Stimulated activated naive CD8-positive, alpha-beta T cell treated with anti-CD3 and anti-CD28 coated beads, Interleukin-15, Interleukin-2, amounts not matched to agents 100 ng/mL and 50 ng/mL, for 24 hours (primary cell): ENCODE data around the gene CFAP45.
"Not testable (repeated sequence)": the region's sequence is repeated elsewhere in the genome, so short reads cannot be mapped to it uniquely, and the experiment has no call there.

Source experiments
- H3K27ac Mint-ChIP-seq: one replicate; pipeline ENCODE4 v1.8.0; 2021; ENCODE audit warnings: mild to moderate bottlenecking, mixed read lengths
- H3K27me3 Mint-ChIP-seq: one replicate; pipeline ENCODE4 v1.8.0; 2021; ENCODE audit warnings: mixed read lengths
- H3K36me3 Mint-ChIP-seq: one replicate; pipeline ENCODE4 v1.8.0; 2021; ENCODE audit warnings: low read depth, mixed read lengths
- H3K4me1 Mint-ChIP-seq: one replicate; pipeline ENCODE4 v1.8.0; 2021; ENCODE audit warnings: low read depth, mixed read lengths
- H3K4me3 Mint-ChIP-seq: one replicate; pipeline ENCODE4 v1.8.0; 2021; ENCODE audit warnings: mild to moderate bottlenecking, mixed read lengths
- H3K9me3 Mint-ChIP-seq: one replicate; pipeline ENCODE4 v1.8.0; 2021; ENCODE audit warnings: mixed read lengths

The CFAP45 gene

DNA sequence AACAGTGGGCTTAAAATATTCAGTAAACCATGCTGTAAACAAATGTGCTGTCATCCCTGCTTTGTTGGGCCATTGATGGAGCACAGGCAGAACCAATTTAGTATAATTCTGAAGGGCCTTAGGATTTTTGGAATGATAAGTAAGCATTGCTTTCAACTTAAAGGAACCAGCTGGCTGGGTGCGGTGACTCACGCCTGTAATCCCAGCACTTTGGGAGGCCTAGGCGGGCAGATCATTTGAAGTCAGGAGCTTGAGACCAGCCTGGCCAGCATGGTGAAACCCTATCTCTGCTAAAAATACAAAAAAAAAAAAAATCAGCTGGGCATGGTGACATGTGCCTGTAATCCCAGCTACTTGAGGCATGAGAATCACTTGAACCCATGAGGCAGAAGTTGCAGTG lies 4.1 kb upstream of the CFAP45 start:
- not testable (repeated sequence) for H3K4me1 Mint-ChIP-seq, H3K27me3 Mint-ChIP-seq, H3K4me3 Mint-ChIP-seq, H3K27ac Mint-ChIP-seq, H3K9me3 Mint-ChIP-seq, H3K36me3 Mint-ChIP-seq

DNA sequence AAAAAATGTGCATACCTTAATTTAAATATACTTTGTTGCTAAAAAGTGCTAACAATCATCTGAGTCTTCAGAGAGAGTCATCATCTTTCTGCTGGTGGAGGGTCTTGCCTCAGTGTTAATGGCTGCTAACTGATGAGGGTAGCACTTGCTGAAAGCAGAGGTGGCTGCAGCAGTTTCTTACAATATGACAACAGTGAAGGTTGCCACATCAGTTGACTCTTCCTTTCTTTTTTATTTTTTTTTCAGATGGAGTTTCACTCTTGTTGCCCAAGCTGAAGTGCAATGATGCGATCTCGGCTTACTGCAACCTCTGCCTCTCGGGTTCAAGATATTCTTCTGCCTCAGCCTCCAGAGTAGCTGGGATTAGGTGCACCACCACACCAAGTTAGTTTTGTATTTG lies 2.6 kb upstream of the CFAP45 start:
- Mint-ChIP-seq H3K9me3 (no peaks in the 10 kb centered on the region), H3K36me3 (no peaks in the 10 kb centered on the region), H3K4me1 (no peaks in the 10 kb centered on the region), H3K27ac (no peak overlapping the region), H3K27me3 (no peaks in the 10 kb centered on the region), H3K4me3 (no peak overlapping the region)

DNA sequence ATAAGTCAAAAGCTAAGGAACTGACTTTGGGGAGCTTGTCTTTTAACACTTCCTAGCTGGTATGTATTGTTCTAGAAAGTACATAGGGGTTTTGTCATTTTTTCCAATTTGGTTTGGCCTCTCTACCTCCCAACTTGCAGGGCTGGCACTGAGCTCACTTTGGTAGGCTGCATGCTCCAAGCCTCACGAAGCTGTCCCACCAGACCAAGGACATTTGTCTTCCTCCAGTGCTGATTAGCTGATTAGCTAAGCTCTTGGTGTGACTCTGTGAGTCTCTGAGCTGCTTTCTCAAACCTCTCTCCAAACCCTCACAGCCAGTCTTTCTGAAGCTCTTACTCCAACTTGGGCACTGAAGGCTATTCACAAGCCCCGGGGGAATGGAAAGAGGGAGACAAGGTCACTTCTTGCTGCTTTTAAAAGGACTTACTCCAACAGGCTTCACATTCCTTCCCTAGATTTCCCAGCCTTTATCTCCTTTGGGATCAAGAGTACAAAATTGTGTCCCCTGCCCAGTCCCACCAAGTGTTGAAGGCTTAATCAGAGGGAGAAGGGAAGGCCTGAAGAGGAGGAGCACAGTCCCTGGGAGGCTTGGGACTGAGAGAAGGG lies 893 bp upstream of the CFAP45 start:
- H3K4me1 Mint-ChIP-seq = peaks cover 5% of the 10 kb centered on the region
- no peaks in the 10 kb centered on the region for H3K36me3 Mint-ChIP-seq
- no peak overlapping the region for H3K27ac Mint-ChIP-seq
- no peak overlapping the region for H3K4me3 Mint-ChIP-seq
- H3K27me3 Mint-ChIP-seq = no peaks in the 10 kb centered on the region
- no peaks in the 10 kb centered on the region for H3K9me3 Mint-ChIP-seq

DNA sequence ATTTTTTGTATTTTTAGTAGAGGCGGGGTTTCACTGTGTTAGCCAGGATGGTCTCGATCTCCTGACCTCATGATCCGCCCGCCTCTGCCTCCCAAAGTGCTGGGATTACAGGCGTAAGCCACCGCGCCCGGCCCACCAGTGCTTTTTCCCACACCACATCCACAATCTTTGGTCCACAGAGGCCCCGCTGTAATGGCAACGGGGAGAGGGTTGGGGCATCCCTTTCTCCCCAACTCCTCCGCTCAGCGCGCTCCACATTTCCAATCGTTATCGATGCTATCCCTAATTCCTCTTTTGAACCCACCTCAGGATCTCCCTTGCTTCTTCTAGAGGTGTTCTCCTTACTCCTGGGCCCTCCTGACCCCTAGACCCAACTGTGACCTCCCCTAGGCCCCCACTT lies 331 bp downstream of the CFAP45 start:
- not testable (repeated sequence) for H3K27ac Mint-ChIP-seq, H3K4me1 Mint-ChIP-seq, H3K36me3 Mint-ChIP-seq, H3K4me3 Mint-ChIP-seq, H3K27me3 Mint-ChIP-seq, H3K9me3 Mint-ChIP-seq

DNA sequence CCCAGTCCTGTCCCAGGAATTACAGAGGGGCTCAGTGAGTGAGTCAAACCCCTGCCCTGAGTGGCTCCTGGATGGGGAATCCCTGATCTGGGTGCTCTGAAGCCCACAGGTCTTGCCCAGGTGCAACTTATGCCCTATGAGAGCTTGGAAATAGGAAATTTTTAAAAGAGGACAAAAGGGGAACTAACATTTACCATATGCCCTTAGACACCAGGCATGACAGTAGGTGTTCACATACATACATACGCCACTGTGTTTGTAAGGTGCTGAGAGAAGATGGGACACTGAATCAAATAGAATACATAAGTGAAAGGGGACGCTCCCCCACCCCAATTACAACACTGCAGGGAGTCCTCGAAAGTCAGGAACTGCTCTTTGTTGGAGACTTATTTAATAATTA lies 1.4 kb downstream of the CFAP45 start:
- Mint-ChIP-seq H3K27ac (no peak overlapping the region), H3K36me3 (no peaks in the 10 kb centered on the region), H3K27me3 (no peaks in the 10 kb centered on the region), H3K4me3 (no peak overlapping the region), H3K4me1 (peaks cover 5% of the 10 kb centered on the region), H3K9me3 (no peaks in the 10 kb centered on the region)

DNA sequence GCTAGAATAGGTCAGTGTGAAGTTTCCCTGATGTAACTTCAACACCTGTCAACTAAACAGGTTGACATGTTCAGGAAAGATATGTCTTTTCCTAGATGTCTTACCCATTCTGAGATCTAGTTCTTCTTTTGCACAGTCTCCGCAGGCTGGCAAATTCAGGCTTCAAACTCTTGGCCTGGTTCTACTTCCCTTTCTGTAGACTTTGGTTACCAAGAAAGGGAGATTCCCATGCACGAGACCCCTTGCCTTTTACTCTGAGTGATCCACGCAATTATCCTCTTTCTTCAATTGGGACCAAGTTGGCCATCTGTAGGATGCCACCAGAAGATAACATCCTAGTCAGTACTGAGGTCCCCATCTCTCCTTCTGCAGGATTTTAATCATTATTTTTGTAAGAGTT lies 2.0 kb downstream of the CFAP45 start:
- Mint-ChIP-seq H3K27me3 (no peaks in the 10 kb centered on the region), H3K36me3 (no peaks in the 10 kb centered on the region), H3K4me3 (no peak overlapping the region), H3K9me3 (no peaks in the 10 kb centered on the region), H3K4me1 (peaks cover 5% of the 10 kb centered on the region), H3K27ac (no peak overlapping the region)

DNA sequence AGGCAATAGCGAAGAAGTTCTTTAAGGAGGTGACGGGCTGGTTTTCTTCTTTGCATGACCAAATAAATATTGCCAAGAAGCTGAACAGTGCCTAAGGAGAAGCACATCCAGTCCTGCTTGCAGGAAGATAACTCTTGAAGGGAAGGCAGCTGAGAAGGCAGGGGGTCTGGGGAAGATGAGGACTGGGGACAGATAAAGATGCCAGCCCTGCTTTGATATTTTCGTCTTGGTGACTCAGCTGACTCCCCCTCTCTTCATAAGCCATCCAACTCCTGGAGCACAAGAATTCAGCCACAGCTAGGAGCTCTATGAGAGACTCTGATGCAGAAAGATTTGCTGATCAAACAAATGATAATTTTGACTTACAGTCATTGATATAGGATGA lies 3.4 kb downstream of the CFAP45 start:
- peaks cover 7% of the 10 kb centered on the region for H3K4me1 Mint-ChIP-seq
- H3K36me3 Mint-ChIP-seq = no peaks in the 10 kb centered on the region
- H3K9me3 Mint-ChIP-seq = no peaks in the 10 kb centered on the region
- H3K4me3 Mint-ChIP-seq = no peak overlapping the region
- no peak overlapping the region for H3K27ac Mint-ChIP-seq
- H3K27me3 Mint-ChIP-seq = no peaks in the 10 kb centered on the region

DNA sequence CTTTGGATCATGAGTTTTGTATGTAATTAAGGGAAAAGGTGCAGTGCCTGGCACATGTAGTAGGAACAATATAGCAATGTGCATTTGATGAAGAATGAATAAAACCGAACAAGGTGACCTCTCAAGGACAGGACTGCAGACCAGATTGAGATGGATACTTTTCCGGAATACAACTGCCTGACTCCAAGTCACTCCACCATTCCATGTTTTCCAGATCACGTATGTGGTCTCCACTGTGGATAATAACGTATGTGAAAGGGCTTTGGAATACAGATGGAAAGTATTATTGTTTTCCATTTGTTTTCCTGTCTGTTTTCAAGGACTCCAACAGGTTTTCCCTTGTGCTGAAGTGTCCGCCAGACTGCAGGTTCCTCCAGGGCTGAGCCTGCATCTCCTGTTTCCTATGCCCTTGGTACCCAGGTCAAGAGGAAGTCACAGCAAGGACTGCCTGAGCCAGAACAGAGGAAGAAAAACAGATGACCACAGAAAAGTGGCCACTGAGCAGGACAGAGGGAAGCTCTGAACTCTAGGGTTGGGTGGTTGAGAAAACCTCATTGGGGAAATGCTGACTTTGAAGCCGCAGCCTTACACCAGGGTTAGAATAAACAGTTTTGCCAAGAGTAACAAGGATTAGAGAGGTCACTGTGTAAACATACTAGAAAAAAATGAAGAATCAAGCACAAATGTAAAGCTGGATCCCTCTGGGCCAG lies 4.0 kb downstream of the CFAP45 start:
- H3K9me3 Mint-ChIP-seq = no peaks in the 10 kb centered on the region
- H3K4me1 Mint-ChIP-seq = peaks cover 11% of the 10 kb centered on the region
- no peaks in the 10 kb centered on the region for H3K36me3 Mint-ChIP-seq
- H3K4me3 Mint-ChIP-seq = no peak overlapping the region
- no peaks in the 10 kb centered on the region for H3K27me3 Mint-ChIP-seq
- H3K27ac Mint-ChIP-seq = no peak overlapping the region

DNA sequence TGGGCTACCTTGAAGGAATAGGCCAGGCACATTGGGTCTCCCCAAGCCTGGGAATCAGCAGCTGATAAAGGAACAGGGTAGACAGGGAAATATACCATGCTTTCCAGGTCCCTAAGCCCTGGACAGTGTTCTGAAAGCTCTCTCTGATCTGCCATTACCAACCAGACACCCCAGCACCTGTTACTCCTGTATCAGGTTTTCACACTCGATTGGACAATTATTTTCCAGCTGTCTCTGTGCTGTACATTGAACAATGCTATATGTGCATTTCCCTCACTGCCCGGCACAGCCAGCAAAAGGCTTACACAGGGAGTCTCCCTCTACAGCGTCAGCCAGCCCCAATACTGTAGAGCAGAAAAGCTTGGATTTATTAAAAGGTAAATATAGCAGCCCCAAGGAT lies 4.7 kb downstream of the CFAP45 start:
- Mint-ChIP-seq H3K36me3 (no peaks in the 10 kb centered on the region), H3K4me1 (peaks cover 13% of the 10 kb centered on the region), H3K9me3 (no peaks in the 10 kb centered on the region), H3K27me3 (no peaks in the 10 kb centered on the region), H3K4me3 (no peak overlapping the region), H3K27ac (no peak overlapping the region)

DNA sequence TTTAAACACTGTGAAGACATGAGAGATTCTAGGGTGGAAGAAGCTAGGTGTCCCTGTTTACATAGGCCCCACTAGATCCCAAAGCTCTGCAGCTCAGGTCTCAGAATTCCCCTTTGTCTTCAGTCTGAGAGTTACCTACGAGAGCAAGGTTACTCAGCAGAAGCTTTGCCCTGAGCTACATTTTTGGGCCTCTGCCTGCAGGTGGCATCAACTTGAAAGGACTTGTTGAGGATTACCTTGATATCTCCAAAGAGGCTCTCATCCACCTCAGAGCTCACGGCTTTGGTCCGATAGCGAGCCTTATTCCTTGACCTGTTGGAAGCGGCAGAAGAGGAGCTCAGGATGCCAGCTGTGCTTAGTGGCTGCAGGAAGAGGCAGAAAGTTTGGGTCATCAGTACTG lies 7.0 kb downstream of the CFAP45 start:
- no peak overlapping the region for H3K4me3 Mint-ChIP-seq
- no peaks in the 10 kb centered on the region for H3K9me3 Mint-ChIP-seq
- H3K4me1 Mint-ChIP-seq = peaks cover 25% of the 10 kb centered on the region
- H3K27me3 Mint-ChIP-seq = no peaks in the 10 kb centered on the region
- H3K36me3 Mint-ChIP-seq = no peaks in the 10 kb centered on the region
- no peak overlapping the region for H3K27ac Mint-ChIP-seq

DNA sequence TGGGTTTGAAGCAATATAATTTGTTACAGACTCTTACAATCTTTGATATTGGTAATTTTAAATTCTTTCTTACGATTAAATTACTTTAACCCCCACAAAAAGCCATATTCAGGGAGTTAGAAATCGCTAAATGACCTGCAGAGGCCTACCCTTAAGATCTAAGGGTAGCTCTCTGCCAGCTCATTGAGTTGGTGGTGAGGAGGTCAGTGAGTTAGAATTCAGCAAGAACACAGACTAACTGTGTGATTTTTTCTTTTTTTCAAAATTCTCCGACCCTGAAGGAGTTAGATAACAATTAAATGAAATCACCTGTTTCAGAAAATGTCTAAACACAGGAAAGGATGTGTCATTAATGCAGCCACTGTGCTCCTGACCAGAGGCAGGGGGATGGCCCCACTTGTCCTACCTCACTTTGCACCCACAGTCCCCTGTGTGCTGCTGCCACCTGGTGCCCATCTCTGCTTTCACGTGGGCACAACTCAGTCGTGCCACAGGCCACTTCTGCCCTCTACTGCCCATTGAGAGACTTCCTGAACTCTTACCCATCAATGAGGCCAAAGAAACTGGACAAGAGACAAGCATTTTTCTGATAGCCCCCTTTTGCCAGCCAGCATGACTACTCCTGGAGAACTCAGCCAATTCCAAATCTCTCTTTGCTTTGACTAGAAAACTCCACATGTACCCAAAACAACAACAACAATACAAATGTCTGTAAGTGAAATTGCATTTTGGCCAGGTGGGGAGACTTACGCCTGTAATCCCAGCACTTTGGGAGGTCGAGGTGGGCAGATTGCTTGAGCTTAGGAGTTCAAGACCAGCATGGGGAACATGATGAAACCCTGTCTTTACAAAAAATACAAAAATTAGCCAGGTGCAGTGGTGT lies 8.4 kb downstream of the CFAP45 start:
- H3K36me3 Mint-ChIP-seq = no peaks in the 10 kb centered on the region
- peaks cover 25% of the 10 kb centered on the region for H3K4me1 Mint-ChIP-seq
- H3K27ac Mint-ChIP-seq = peak overlapping the region; percentile 27
- no peak overlapping the region for H3K4me3 Mint-ChIP-seq
- H3K27me3 Mint-ChIP-seq = no peaks in the 10 kb centered on the region
- no peaks in the 10 kb centered on the region for H3K9me3 Mint-ChIP-seq

DNA sequence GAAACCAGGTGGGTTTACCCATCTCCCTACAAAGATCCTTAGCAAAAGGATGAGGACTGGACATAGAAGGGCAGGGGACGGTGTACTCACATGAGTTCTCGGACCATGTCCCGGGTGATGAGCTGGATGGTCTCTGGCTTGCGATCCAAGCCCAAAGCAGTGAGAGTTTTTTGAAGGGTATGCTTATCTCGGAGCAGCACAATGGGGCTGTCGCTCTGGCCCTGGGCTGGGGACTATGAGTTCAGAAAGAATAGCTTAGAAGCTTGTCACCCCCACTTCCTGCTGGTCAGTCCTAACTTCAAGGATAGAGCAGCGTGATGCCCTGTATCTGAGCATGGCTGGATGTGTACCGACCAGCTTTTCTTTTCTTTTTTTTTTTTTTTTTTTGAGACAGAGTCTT lies 9.6 kb downstream of the CFAP45 start:
- no peak overlapping the region for H3K4me3 Mint-ChIP-seq
- H3K27ac Mint-ChIP-seq = peak overlapping the region; percentile 23
- H3K4me1 Mint-ChIP-seq = peaks cover 20% of the 10 kb centered on the region

DNA sequence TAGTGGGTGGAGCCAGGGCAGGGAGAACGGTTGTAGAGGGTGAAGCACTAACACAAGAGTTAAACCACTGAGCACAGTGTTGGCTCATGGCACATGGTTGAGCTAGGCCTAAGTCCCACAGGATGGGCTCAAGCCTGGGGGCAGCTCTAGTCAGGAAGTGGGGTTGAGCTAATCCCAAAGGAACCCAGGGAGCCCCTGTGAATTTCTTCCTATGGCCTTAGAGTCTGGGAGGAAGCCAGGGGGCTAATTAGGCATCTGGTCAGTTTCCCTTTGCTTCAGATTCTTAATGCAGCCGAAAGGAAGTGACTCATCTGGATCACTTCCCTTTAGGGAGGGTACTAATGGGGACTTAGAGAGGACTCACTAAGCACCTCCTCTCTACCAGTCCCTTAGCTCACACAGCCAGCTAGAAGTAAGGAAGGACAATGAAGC lies 10.1 kb downstream of the CFAP45 start:
- Mint-ChIP-seq H3K27ac (peak overlapping the region; percentile 23), H3K4me3 (no peak overlapping the region), H3K4me1 (peaks cover 20% of the 10 kb centered on the region)

More for the DNA sequence above, 9.6 kb downstream of the CFAP45 start:
- H3K9me3 Mint-ChIP-seq = no peaks in the 10 kb centered on the region
- H3K36me3 Mint-ChIP-seq = no peaks in the 10 kb centered on the region
- no peaks in the 10 kb centered on the region for H3K27me3 Mint-ChIP-seq

DNA sequence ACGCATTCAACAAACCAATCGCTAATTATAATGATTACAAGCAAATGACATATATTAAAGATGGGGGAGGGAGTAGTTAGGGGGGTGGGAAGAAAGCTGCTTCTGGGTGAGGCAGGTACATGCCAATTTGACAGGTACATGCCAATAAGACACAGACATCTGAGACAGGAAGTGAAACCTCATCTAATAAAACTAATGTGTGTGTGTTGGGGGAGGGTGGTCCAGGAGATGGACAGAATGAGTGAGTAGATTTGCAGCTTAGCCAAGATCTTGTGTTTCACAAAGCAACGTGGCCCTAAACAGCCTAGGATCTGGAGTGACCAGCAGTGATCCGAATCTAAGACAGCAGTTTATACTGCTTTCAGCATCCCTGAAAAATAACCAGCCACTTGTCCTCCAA lies 10.8 kb downstream of the CFAP45 start:
- Mint-ChIP-seq H3K4me3 (no peak overlapping the region), H3K9me3 (no peaks in the 10 kb centered on the region), H3K27me3 (no peaks in the 10 kb centered on the region), H3K4me1 (peaks cover 20% of the 10 kb centered on the region), H3K27ac (no peak overlapping the region), H3K36me3 (no peaks in the 10 kb centered on the region)

More for the DNA sequence above, 10.1 kb downstream of the CFAP45 start:
- no peaks in the 10 kb centered on the region for H3K9me3 Mint-ChIP-seq
- H3K27me3 Mint-ChIP-seq = no peaks in the 10 kb centered on the region
- no peaks in the 10 kb centered on the region for H3K36me3 Mint-ChIP-seq

DNA sequence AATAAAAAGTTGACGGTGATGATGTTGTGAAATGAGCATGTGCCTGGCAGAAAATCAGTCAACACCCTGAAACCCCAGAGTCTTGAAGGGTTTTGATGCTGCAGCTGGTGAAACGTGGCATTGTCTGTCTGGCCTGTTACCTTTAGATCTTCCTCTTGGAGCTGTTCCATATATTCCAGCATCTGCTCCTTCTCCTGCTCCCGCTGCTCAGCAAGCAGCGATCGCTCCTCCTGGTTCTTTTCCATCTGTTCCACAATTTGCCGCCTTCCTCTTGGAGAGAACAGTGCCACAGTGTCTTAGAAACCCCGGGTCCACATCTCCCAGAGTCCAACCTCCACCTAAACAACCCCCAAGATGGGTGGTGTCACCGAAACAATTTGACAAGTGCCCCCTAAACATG lies 15.7 kb downstream of the CFAP45 start:
- Mint-ChIP-seq H3K4me3 (no peak overlapping the region), H3K9me3 (no peaks in the 10 kb centered on the region)

More for the DNA sequence above, 15.7 kb downstream of the CFAP45 start:
- Mint-ChIP-seq H3K27me3 (no peaks in the 10 kb centered on the region), H3K36me3 (no peaks in the 10 kb centered on the region), H3K27ac (no peak overlapping the region), H3K4me1 (peaks cover 3% of the 10 kb centered on the region)
